ENCODE results near the gene DAZAP2.
A peak's percentile ranks its signal among the peaks of the same experiment; 100 is the strongest.

Gene DAZAP2

DNA sequence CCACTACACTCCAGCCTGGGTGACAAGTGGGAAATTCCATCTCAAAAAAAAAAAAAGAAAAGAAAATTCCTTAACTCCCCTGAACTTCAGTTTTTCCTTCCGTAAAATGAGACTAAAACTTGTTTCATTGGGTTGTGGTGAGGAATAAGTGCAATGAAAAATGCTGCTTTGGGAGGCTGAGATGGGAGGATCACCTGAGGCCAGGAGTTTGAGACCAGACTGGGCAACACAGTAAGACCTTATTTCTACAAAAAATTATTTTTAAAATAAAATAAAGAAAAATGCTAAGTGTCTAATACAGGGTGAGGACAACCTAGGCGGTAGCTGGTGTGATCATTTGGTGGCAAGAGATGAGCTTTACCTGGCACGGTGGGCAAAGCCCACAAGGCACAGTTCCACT is 24.7 kb downstream of the DAZAP2 start:
- H3K4me1 Mint-ChIP-seq, result no peaks in the 10 kb centered on the region
- no peaks in the 10 kb centered on the region for H3K9me3 Mint-ChIP-seq
- peaks cover 15% of the 10 kb centered on the region for H3K27me3 Mint-ChIP-seq (ENCODE audit: low read depth)
- H3K36me3 Mint-ChIP-seq (ENCODE audit: low read depth), result no peaks in the 10 kb centered on the region
- H3K4me3 Mint-ChIP-seq, result no peak overlapping the region
- no peak for TF ChIP-seq CTCF (IDR thresholded peaks at IDR 0.05; ENCODE audit: unreplicated experiment in 3 of 3)
- no peak overlapping the region for H3K27ac Mint-ChIP-seq

DNA sequence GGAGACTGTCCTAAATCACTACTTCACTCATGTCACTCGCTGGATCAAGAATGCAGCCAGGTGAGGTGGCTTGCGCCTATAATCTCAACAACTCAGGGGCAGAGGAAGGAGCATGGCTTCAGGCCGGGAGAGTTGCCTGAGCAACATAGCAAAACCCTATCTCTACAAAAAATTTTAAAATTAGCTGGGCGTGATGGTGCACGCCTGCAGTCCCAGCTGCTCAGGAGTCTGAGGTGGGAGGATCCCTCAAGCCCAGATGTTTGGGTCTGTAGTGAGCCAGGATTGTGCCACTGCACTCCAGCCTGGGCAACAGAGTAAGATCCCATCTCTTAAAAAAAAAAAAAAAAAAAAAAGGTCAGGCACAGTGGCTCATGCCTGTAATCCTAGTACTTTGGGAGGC is 25.7 kb downstream of the DAZAP2 start:
- no peaks in the 10 kb centered on the region for H3K4me1 Mint-ChIP-seq

GRCh38 chr12:51265024-51265423 is 26.4 kb downstream of the DAZAP2 start:
- Mint-ChIP-seq H3K36me3 (ENCODE audit: low read depth) (no peaks in the 10 kb centered on the region), H3K4me1 (no peaks in the 10 kb centered on the region), H3K4me3 (no peak overlapping the region), H3K27me3 (ENCODE audit: low read depth) (peaks cover 27% of the 10 kb centered on the region), H3K27ac (no peak overlapping the region), H3K9me3 (no peaks in the 10 kb centered on the region)
- TF ChIP-seq CTCF (IDR thresholded peaks at IDR 0.05; ENCODE audit: unreplicated experiment in 3 of 3), result no peak

More for the DNA sequence above, 25.7 kb downstream of the DAZAP2 start:
- peaks cover 24% of the 10 kb centered on the region for H3K27me3 Mint-ChIP-seq (ENCODE audit: low read depth)
- TF ChIP-seq CTCF (IDR thresholded peaks at IDR 0.05; ENCODE audit: unreplicated experiment in 3 of 3), result no peak
- H3K36me3 Mint-ChIP-seq (ENCODE audit: low read depth), result no peaks in the 10 kb centered on the region
- H3K9me3 Mint-ChIP-seq, result no peaks in the 10 kb centered on the region
- H3K4me3 Mint-ChIP-seq, result no peak overlapping the region
- no peak overlapping the region for H3K27ac Mint-ChIP-seq

DNA sequence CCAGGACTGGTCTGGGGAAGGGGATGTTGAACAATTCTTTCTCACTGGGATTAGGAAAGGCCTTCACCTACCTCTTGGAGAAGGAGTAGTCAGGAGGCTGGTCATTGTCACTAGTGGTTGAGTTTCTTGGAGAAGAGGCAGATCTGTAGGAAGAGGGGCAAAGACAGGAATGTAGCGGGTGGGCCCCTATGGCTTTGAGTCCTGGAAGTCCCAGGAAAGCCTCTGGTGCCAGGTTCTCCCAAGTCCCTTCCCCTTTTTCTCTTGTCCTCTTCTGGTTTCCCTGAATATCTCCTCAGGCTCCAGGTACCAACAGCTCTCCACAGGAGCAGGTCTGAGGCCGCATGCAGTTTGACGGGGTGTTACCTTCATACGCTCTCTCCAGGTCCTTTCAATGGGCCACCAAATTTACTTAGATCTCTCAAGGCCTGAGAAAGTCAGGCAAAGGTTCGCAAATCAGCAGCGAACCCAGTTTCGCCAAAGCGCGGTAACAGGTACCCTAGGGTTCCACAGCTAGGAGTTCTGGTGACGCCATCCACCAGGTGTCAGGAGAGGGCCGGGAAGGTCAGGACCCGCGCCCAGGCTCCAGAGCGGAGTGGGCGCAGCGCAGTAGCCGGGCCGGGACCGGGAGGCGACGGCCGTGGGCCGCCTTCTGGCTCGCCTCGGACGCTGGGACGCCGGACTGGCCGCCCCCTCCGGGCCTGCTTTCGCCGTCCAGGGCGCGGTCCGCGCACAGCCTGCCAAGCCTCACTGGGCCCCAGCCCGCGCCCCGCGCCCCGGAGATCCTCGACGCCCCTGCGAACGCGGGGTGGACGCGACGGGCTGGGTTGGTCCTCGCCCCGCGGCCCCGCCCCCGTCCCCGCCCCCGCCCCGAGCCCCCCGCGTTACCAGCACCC is 30.8 kb downstream of the DAZAP2 start:
- Mint-ChIP-seq H3K27ac (peak overlapping the region in 2 of 3 experiments; percentile 60 to 80), H3K27me3 (ENCODE audit: low read depth) (peaks cover 50% of the 10 kb centered on the region), H3K36me3 (ENCODE audit: low read depth) (no peaks in the 10 kb centered on the region), H3K9me3 (no peaks in the 10 kb centered on the region), H3K4me3 (peak overlapping the region; percentile 82 to 90 (median 88)), H3K4me1 (peaks cover 8% of the 10 kb centered on the region)
- peak in 1 of 3 experiments; percentile 13 for TF ChIP-seq CTCF (IDR thresholded peaks at IDR 0.05; ENCODE audit: unreplicated experiment in 3 of 3)

- peak within 1 kb of the TSS; percentile 65 to 89 (median 80) for H3K27ac Mint-ChIP-seq
- H3K4me1 Mint-ChIP-seq, result peaks cover 8% of the 10 kb centered on the region
- TF ChIP-seq CTCF (IDR thresholded peaks at IDR 0.05; ENCODE audit: unreplicated experiment in 3 of 3), result no peak
- H3K27me3 Mint-ChIP-seq (ENCODE audit: low read depth), result peaks cover 50% of the 10 kb centered on the region
- no peaks in the 10 kb centered on the region for H3K9me3 Mint-ChIP-seq
- peak within 1 kb of the TSS; percentile 90 to 92 (median 91) for H3K4me3 Mint-ChIP-seq
- H3K36me3 Mint-ChIP-seq (ENCODE audit: low read depth), result no peaks in the 10 kb centered on the region
These were observed 31.7 kb downstream of the DAZAP2 start, which contains the start of gene SMAGP for GRCh38 chr12:51270067-51270950. Gene SMAGP, minus strand, starts transcription at chr12:51270415. Its CDS starts 1,137 bp downstream, at chr12:51269278.
